Raji (cell line): ENCODE measurements around the gene BRME1.
A peak's percentile ranks its signal among the peaks of the same experiment; 100 is the strongest.

ENCODE experiments used
- POLR2A ChIP-seq: IDR thresholded peaks from 2 replicates; pipeline ENCODE4 v1.6.1; 2011; ENCODE audit warnings: low read depth, low read length, control low read depth; ENCODE audit not compliant: insufficient read depth

Gene BRME1

DNA sequence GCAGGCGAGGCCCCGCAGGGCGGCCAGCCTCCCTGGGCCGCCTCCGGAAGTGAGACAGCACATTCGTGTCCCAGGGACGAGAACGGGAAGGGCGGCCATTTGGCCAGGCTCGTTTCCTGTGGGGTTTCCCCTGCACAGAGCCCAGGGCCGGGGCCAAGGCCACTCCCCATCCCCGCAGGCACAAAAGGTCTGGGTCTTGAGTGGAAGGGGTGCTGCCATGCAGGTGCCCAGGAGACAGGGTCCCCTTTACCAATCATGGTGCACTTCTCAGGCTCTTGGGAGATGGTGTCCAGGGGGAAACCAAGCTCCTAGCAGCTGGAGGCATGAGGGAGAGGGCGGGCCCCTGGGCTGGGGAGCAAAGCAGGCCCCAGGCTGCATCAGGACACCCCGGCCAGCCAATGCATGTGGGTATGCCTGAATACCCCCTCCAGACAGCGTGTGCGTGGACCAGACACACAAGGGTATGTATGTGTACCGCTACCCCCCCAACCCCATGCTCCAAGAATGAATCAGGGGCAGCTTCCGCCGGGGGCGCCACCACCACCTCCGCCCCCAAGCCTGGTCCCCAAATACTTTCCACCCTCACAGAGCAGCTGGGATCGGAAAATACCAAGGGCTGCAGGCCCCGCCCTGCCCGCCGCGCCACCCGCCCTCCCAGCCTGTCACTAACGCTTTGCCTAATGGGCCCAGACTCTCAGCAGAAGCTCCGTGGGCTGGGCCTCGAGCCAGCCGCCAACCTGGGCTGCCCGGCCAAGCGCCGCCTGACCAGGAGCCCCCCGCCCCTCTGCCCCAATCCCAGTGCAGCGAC, 66.6 kb downstream of the BRME1 start:
- TF ChIP-seq POLR2A, result no peak

DNA sequence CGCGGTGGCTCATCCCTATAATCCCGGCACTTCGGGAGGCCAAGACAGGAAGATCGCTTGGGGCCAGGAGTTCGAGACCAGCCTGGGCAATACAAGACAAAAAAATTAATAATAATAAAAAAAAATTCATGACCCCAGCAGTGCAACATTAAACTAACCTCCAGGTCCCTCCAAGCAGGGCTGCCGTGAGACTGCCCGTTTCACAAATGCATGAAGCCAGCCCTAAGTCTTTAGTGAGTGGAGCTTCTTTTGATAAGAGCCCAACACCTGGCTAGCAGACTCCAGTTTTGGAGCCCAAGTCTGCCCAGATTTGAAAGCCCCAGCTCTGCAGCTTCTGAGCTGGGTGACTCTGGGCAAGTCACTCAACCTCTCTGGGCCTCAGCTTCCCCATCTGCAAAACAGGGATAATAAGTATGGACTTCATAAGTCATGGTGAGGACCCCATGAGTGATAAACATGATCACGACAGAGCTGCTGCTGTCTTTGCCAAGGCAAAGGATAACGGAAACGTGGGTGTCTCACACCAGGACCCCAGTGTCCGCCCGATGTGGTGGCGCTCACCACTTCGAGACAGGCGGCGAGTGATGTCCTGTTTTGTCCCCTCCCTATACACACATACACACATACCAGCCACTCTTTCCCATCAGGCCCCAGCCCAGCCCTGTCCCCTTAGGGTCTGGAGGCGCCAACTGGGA, 67.3 kb downstream of the BRME1 start:
- TF ChIP-seq POLR2A, result no peak

DNA sequence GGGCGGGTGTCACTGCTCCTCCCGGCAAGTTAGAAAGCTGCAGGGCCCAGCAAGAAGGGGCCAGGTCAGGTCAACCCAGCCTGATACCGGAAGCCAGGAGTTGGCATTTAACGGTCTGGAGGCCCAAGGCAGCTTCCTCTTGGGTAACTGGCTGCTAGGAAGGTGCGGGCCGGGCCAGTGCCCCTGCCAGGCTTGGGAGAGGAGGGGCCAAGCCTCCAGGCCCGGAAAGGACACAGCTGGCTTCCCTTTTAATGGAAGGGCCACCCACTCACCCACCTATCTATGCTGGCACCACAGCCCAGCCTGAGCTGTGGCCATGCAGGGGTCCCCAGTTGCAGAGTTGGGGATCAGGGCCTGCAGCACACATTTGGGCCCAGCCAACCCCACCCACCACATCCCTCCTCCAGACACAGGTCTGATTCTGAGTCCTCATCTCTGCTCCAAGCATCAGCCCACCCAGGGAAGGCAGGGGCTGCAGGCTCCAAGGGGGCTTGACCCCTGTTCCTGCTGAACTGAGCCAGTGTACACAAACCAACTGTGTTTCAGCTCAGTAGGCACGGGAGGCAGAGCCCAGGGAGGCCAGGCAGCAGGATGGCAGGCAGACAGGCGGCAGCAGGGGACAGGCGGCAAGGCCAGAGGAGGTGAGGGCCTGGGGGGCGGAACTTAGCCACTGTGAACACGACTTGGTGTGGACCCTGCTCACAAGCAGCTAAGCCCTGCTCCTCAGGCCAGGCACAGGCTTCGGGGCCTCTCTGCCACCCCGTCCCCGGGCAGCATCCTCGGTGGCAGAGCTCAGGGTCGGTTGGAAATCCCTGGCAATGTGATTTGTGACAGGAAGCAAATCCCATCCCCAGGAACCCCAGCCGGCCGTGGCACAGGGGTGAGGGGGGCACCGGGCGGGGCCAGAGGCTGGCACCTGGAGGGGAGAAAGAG, 69.9 kb downstream of the BRME1 start:
- no peak for TF ChIP-seq POLR2A

DNA sequence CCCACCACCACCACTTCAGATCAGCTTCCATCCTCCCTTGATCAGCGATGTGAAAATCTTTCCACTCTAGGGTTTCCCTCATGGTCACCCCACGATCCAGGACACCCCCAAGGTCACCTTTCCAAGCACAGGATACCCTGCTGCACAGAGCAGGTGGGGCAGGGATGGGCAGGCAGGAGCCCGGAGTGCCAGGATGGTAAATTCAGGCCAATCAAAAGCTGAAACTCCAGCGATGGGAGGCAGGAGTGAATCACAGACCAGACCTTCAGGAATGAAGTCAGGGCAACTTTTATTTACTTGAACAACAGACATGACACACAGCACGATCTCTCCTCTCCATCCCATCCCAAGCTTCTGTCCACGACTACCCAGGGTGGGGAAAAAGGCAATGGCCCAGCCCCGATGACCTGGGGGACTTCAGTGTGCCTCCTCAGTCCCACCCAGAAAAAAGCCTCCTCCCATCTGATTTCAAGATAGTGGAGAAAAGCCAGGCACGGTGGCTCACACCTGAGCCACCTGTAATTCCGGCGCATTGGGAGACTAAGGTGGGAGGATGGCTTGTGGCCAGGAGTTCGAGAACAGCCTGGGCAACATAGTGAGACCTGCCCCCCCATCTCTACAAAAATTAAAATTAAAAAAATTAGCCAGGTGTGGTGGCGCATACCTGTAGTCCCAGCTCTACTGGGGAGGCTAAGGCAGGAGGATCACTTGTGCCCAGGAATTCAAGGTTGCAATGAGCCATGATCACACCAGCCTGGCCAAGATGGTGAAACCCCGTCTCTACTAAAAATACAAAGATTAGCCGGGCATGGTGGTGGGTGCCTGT, 71.5 kb downstream of the BRME1 start:
- no peak for TF ChIP-seq POLR2A

DNA sequence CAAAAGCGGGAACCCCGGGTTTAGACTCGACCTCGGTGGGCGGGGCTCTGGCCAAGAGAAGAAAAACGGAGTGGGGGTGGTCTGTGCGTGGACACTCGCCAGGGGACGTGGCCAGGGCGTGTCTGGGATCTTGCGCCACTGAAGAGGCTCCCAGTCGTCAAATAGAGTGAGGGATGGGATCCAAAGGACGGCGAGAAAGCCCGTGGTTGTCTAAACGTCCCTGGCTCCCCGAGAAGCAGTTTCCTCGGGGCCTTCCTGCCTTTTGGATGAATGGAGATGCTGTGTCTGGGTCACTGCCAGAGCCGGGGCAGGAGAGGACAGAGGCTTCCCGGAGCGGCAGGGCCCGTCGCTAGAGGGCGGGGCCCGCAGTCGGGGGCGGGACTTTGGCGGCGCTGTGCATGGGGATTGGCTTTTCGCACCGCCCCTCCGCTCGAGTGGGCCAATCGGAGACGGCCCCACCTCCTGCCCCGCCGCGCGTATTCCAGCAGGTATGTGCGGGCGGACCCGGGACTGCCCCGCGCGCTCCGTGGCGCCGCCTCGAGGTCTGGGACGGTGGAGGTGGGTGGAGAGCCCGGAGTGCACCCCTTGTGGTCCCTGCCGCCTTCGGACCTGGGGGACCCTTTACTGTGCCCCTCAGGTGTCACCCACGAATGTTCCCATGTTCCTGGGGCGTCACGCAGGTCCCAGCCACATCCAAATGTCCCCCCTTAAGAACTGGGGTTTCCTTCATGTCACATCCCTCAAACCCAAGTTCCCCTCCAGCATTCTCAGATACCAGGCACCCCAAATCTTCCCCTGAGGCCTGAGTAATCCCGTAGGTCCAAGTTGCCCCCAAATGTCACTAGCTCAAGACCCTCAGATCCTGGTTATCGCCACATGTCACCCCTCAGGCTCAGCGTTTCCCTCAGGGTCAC, 72.3 kb downstream of the BRME1 start:
- TF ChIP-seq POLR2A, result peak; percentile 71
